ENCODE data around the gene LIMA1. TPM values are rescaled to one million over a fixed set of nuclear protein-coding genes. Genes with fewer than 3 reads are reported as not detected.

Gene LIMA1
- total and polyA plus RNA-seq, 2 donors (not counting 1 experiment from before 2014, with no cell fraction given) = 1.3 to 2.1 TPM

DNA sequence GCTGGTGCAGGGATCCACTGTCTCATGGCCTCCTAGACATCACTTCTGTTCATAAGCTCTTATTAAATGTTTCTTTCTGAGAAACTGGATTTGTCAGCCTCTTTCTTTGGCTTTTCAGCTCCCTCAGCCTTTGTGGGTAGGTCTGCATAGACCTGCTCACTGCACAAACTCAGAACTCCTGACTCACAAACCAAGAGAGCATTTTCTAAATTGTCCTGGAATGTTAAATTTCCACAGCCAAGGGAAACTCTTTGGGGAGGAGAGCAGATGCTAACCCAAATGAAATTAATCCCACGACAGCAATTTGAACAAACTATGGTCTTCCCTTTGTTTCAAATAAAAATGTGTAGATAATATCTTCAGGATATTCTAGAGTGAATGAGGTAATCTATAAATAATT lies 96.6 kb downstream of the LIMA1 start:
- no peaks in the 10 kb centered on the region for H3K79me2 ChIP-seq (ENCODE audit: control insufficient read depth, insufficient read depth, low read length)
- no peaks in the 10 kb centered on the region for H3K27me3 ChIP-seq (replicated peaks in 1 of 4; ENCODE audit: control extremely low read depth in 1 of 4, control insufficient read depth in 3 of 4, insufficient read depth in 4 of 4, low read length in 3 of 4)
- no CpG with 5 or more reads among the region's 1 CpG for WGBS (ENCODE audit: insufficient coverage)
- ChIA-PET CTCF (interaction anchor here (1.5 to 2.6 kb wide), 2 partner anchors 113 to 116 kb away, joined by 4 to 7 read pairs; no protein-coding TSS in a partner anchor), POLR2A (no interaction called here)
- no peak overlapping the region for H3K4me3 ChIP-seq (ENCODE audit: control extremely low read depth in 1 of 5, extremely low read depth in 1 of 5, insufficient read depth in 1 of 5, low read depth in 2 of 5, low read length in 4 of 5)
- no peaks in the 10 kb centered on the region for H3K9me3 Mint-ChIP-seq (ENCODE audit: insufficient read depth)
- no peaks in the 10 kb centered on the region for H3K9me3 ChIP-seq (ENCODE audit: control extremely low read depth in 1 of 3, control insufficient read depth in 2 of 3, insufficient read depth in 1 of 3, low read length in 2 of 3)
- no peak for ATAC-seq (ENCODE audit: low read depth)
- H3K4me1 ChIP-seq (ENCODE audit: control insufficient read depth in 2 of 2, insufficient read depth in 2 of 2, low read length in 2 of 2) = peaks cover 10 to 14% of the 10 kb centered on the region in 2 donors
- intact Hi-C loops (cut with micrococcal nuclease) = no loop called here
- H3K4me1 Mint-ChIP-seq = peaks cover 10% of the 10 kb centered on the region
- no peaks in the 10 kb centered on the region for H3K27me3 Mint-ChIP-seq
- no peak overlapping the region for H3K9ac ChIP-seq (ENCODE audit: low read length)
- no peak overlapping the region for H3K27ac Mint-ChIP-seq
- H3K4me2 ChIP-seq (replicated peaks; ENCODE audit: low read depth, low read length, poor library complexity, severe bottlenecking) = no peak overlapping the region
- H3K4me3 Mint-ChIP-seq = no peak overlapping the region
- H3K27ac ChIP-seq (ENCODE audit: low read length in 2 of 2) = no peak overlapping the region
- no peaks in the 10 kb centered on the region for H3K36me3 ChIP-seq (replicated peaks in 1 of 2; ENCODE audit: control extremely low read depth in 1 of 2, control insufficient read depth in 1 of 2, extremely low read depth in 1 of 2, insufficient read depth in 2 of 2, low read length in 1 of 2)
- H2AFZ ChIP-seq (ENCODE audit: insufficient read depth, low read depth, low read length, poor library complexity, severe bottlenecking) = no peak overlapping the region
- DNase-seq = no peak
- TF ChIP-seq, protein P1, sequence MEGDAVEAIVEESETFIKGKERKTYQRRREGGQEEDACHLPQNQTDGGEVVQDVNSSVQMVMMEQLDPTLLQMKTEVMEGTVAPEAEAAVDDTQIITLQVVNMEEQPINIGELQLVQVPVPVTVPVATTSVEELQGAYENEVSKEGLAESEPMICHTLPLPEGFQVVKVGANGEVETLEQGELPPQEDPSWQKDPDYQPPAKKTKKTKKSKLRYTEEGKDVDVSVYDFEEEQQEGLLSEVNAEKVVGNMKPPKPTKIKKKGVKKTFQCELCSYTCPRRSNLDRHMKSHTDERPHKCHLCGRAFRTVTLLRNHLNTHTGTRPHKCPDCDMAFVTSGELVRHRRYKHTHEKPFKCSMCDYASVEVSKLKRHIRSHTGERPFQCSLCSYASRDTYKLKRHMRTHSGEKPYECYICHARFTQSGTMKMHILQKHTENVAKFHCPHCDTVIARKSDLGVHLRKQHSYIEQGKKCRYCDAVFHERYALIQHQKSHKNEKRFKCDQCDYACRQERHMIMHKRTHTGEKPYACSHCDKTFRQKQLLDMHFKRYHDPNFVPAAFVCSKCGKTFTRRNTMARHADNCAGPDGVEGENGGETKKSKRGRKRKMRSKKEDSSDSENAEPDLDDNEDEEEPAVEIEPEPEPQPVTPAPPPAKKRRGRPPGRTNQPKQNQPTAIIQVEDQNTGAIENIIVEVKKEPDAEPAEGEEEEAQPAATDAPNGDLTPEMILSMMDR (IDR thresholded peaks at IDR 0.05) = no peak
- no peak for TF ChIP-seq EZH2 (IDR thresholded peaks at IDR 0.05; ENCODE audit: borderline replicate concordance, insufficient read depth, low read depth, low read length, poor library complexity, severe bottlenecking)
- H4K20me1 ChIP-seq (ENCODE audit: control insufficient read depth, insufficient read depth, low read length, poor library complexity, severe bottlenecking) = no peaks in the 10 kb centered on the region

GRCh38 chr12:50185970-50186663 lies 97.2 kb downstream of the LIMA1 start:
- Histone ChIP-seq H3K36me3 (replicated peaks in 1 of 2; ENCODE audit: control extremely low read depth in 1 of 2, control insufficient read depth in 1 of 2, extremely low read depth in 1 of 2, insufficient read depth in 2 of 2, low read length in 1 of 2) (no peaks in the 10 kb centered on the region), H3K4me3 (ENCODE audit: control extremely low read depth in 1 of 5, extremely low read depth in 1 of 5, insufficient read depth in 1 of 5, low read depth in 2 of 5, low read length in 4 of 5) (no peak overlapping the region), H3K79me2 (ENCODE audit: control insufficient read depth, insufficient read depth, low read length) (no peaks in the 10 kb centered on the region), H3K4me1 (ENCODE audit: control insufficient read depth in 2 of 2, insufficient read depth in 2 of 2, low read length in 2 of 2) (peaks cover 10 to 14% of the 10 kb centered on the region in 2 donors), H3K9me3 (ENCODE audit: control extremely low read depth in 1 of 3, control insufficient read depth in 2 of 3, insufficient read depth in 1 of 3, low read length in 2 of 3) (no peaks in the 10 kb centered on the region), H3K27me3 (replicated peaks in 1 of 4; ENCODE audit: control extremely low read depth in 1 of 4, control insufficient read depth in 3 of 4, insufficient read depth in 4 of 4, low read length in 3 of 4) (no peaks in the 10 kb centered on the region), H3K27ac (ENCODE audit: low read length in 2 of 2) (no peak overlapping the region), H4K20me1 (ENCODE audit: control insufficient read depth, insufficient read depth, low read length, poor library complexity, severe bottlenecking) (no peaks in the 10 kb centered on the region), H3K4me2 (replicated peaks; ENCODE audit: low read depth, low read length, poor library complexity, severe bottlenecking) (no peak overlapping the region), H3K9ac (ENCODE audit: low read length) (no peak overlapping the region), H2AFZ (ENCODE audit: insufficient read depth, low read depth, low read length, poor library complexity, severe bottlenecking) (no peak overlapping the region)
- CTCF ChIA-PET = interaction anchor here (1.0 to 2.6 kb wide), 3 partner anchors 10 to 217 kb away, joined by 3 to 7 read pairs (median 6); no protein-coding TSS in a partner anchor
- ATAC-seq (ENCODE audit: low read depth) (no peak), DNase-seq (no peak)
- TF ChIP-seq EZH2 (IDR thresholded peaks at IDR 0.05; ENCODE audit: borderline replicate concordance, insufficient read depth, low read depth, low read length, poor library complexity, severe bottlenecking) = no peak
- TF ChIP-seq, protein P1 (IDR thresholded peaks at IDR 0.05) = no peak
- Mint-ChIP-seq H3K27me3 (no peaks in the 10 kb centered on the region), H3K9me3 (ENCODE audit: insufficient read depth) (no peaks in the 10 kb centered on the region), H3K27ac (no peak overlapping the region), H3K4me1 (peaks cover 10% of the 10 kb centered on the region), H3K4me3 (no peak overlapping the region)
- 97% methylated on average over 3 of the region's 6 CpGs for WGBS (ENCODE audit: insufficient coverage)
- intact Hi-C loops (cut with micrococcal nuclease) = no loop called here
- POLR2A ChIA-PET = no interaction called here
